HepG2 (cell line): ENCODE data around the gene FAAP100. TPM values are rescaled to one million over a fixed set of nuclear protein-coding genes. Genes with fewer than 3 reads are reported as not detected.

Experiments
- CEBPB ChIP-seq: IDR thresholded peaks from 2 replicates; pipeline ENCODE4 v1.6.1; 2011; ENCODE audit warnings: low read depth, low read length, improper control_type of control experiment, borderline replicate concordance
- HNRNPLL ChIP-seq: fragments of 200-400 bp; formaldehyde crosslinking; IDR thresholded peaks from 2 replicates; pipeline ENCODE4 v1.6.1; 2017; ENCODE audit warnings: mild to moderate bottlenecking, low read depth, low read length; ENCODE audit not compliant: poor library complexity, severe bottlenecking
- PAWR ChIP-seq: sonication (generic); formaldehyde crosslinking; IDR thresholded peaks from 2 replicates; pipeline ENCODE4 v1.4.0; 2020; ENCODE audit warnings: missing genetic modification reagents, mild to moderate bottlenecking, borderline replicate concordance
- ZNF101 ChIP-seq: sonication (generic); formaldehyde crosslinking; IDR thresholded peaks from 2 replicates; pipeline ENCODE4 v1.4.0; 2020; ENCODE audit warnings: mild to moderate bottlenecking, low read depth, missing genetic modification reagents, borderline replicate concordance
- ZNF563 ChIP-seq: sonication (generic); formaldehyde crosslinking; IDR thresholded peaks from 2 replicates; pipeline ENCODE4 v1.8.0; 2022; ENCODE audit warnings: mild to moderate bottlenecking, moderate library complexity, missing genetic modification reagents
- polyA plus RNA-seq, 8 experiments: library from polyadenylated mRNA; depleted of rRNA in 3 of 8; stranded (reverse) in 7 of 8; unstranded in 1 of 8; fragments of >200 nt; fragmentation: Illumina TruSeq in 4 of 8; extraction: Trizol in 4 of 8; gene quantifications; 2 replicates each; pipeline versions ENCODE4 v1.2.1 to v1.2.3, GENCODE V29; 2011 to 2016; ENCODE audit warnings: low read depth in 4 of 8, missing spikeins in 1 of 8, mixed read lengths in 1 of 8; ENCODE audit not compliant: insufficient read depth in 1 of 8
- total RNA-seq, 5 experiments: library from RNA; depleted of rRNA; stranded (reverse); fragments of >200 nt; fragmentation: Illumina TruSeq; extraction: Trizol; gene quantifications; 2 replicates each; pipeline ENCODE4 v1.2.3, GENCODE V29; 2016; ENCODE audit warnings: low read depth in 1 of 5
- TF ChIP-seq, protein P1 (sequence below): sonication (generic); formaldehyde crosslinking; IDR thresholded peaks from 2 replicates; pipeline ENCODE4 v1.4.0; 2020; ENCODE audit warnings: mild to moderate bottlenecking, missing genetic modification reagents
- TF ChIP-seq, protein P2 (sequence below): sonication (generic); formaldehyde crosslinking; IDR thresholded peaks from 2 replicates; pipeline ENCODE4 v1.4.0; 2020; ENCODE audit warnings: low read depth, mild to moderate bottlenecking, missing genetic modification reagents
- TF ChIP-seq, protein P3 (sequence below): sonication (generic); formaldehyde crosslinking; IDR thresholded peaks from 2 replicates; pipeline ENCODE4 v1.4.0; 2020; ENCODE audit warnings: missing genetic modification reagents
- TF ChIP-seq, protein P4 (sequence below): sonication (generic); formaldehyde crosslinking; IDR thresholded peaks from 2 replicates; pipeline ENCODE4 v1.5.0; 2020; ENCODE audit warnings: mild to moderate bottlenecking, missing genetic modification reagents, borderline replicate concordance
- TF ChIP-seq, protein P5 (sequence below): sonication (generic); formaldehyde crosslinking; IDR thresholded peaks from 2 replicates; pipeline ENCODE4 v1.4.0; 2020; ENCODE audit warnings: missing genetic modification reagents

Gene FAAP100
- total and polyA plus RNA-seq, 2 of the 13 experiments (the other 11 are each of a cell fraction or from before 2014, with no cell fraction given) = 7.6 to 20.8 TPM

DNA sequence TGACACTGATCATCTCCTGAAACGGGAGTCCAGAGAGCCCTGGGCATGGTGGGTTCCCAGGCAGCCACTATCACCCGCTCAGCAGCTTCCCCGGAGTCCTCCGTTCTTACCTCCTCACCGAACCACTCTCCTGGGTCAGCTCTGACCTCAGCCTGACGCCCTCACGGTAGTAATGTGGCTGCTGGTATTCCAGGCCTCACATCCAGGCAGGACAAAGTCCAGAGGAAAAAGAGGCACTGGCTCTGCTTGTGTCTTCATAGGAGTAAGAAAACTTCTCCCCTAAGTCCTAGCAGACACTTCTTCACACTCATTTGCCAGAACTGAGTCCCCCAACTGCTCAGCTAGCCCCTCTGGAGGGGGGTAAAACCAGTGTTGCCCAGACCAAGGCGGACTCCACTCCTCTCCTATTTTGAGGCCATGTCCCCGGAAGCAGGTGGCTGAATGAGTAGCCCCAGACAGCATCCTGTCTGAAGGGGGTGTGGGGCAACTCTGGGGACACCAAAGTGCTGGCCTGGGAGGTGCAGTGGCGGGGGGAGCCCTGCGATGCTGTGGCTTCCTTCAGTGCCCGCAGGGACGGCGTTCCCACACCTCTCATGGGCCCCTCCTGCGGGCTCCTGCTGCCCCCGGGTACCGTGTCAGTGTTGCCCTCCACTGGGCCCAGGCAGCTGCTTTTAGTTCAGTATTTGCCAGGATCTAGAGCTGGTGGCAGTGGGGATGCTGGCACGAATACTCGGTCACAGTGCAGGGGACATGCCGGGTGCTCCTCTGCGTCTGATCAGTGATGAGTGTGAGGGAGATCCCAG lies 18.6 kb downstream of the FAAP100 start (continued):
- TF ChIP-seq, protein P1, sequence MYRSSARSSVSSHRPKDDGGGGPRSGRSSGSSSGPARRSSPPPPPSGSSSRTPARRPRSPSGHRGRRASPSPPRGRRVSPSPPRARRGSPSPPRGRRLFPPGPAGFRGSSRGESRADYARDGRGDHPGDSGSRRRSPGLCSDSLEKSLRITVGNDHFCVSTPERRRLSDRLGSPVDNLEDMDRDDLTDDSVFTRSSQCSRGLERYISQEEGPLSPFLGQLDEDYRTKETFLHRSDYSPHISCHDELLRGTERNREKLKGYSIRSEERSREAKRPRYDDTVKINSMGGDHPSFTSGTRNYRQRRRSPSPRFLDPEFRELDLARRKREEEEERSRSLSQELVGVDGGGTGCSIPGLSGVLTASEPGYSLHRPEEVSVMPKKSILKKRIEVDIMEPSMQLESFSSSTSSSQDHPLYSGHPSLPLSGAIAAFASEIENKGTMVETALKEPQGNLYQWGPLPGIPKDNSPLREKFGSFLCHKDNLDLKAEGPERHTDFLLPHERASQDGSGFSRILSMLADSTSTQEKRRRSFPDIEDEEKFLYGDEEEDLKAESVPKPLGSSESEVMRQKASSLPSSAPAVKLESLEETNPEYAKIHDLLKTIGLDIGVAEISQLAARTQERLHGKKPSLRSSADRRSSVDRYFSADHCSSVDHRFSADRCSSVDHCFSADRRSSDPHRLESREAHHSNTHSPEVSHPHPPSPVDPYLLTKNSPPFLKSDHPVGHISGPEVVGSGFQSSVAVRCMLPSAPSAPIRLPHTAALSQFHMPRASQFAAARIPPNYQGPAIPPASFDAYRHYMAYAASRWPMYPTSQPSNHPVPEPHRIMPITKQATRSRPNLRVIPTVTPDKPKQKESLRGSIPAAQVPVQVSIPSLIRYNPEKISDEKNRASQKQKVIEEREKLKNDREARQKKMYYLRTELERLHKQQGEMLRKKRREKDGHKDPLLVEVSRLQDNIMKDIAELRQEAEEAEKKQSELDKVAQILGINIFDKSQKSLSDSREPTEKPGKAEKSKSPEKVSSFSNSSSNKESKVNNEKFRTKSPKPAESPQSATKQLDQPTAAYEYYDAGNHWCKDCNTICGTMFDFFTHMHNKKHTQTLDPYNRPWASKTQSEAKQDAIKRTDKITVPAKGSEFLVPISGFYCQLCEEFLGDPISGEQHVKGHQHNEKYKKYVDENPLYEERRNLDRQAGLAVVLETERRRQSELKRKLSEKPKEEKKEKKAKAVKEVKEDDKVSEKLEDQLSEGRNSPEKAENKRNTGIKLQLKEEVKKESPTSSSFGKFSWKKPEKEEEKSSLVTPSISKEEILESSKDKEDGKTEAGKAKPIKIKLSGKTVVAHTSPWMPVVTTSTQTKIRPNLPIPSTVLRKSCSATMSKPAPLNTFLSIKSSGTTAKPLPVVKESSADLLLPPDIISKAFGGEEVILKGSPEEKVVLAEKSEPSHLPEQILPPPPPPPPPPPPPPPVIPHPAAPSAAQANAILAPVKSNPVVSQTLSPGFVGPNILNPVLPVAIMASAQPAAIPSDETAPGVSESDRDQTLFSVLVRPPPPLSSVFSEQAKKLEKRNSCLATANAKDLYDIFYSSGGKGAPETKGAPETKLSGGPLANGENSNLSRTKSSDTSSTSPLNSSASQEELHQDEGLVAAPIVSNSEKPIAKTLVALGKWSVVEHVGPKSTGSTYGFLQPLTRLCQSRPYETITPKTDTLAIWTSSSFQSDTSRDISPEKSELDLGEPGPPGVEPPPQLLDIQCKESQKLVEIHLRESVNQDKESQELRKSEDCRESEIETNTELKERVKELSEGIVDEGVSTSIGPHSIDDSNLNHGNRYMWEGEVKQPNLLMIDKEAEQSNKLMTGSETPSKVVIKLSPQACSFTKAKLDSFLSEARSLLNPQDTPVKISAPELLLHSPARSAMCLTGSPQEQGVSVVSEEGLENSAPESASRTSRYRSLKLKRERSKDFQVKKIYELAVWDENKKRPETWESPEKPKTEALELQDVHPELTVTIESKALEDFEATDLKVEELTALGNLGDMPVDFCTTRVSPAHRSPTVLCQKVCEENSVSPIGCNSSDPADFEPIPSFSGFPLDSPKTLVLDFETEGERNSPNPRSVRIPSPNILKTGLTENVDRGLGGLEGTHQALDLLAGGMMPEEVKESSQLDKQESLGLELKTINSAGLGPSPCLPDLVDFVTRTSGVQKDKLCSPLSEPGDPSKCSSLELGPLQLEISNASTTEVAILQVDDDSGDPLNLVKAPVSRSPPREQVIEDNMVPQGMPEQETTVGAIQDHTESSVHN (CRISPR knock-in tag) = no peak
- TF ChIP-seq PAWR (CRISPR knock-in tag) (no peak), ZNF563 (0 out of 2 replicates have a peak, but pooled peaks have one; percentile 38), CEBPB (no peak), ZNF101 (CRISPR knock-in tag) (no peak), HNRNPLL (peak; percentile 13)
- TF ChIP-seq, protein P2, sequence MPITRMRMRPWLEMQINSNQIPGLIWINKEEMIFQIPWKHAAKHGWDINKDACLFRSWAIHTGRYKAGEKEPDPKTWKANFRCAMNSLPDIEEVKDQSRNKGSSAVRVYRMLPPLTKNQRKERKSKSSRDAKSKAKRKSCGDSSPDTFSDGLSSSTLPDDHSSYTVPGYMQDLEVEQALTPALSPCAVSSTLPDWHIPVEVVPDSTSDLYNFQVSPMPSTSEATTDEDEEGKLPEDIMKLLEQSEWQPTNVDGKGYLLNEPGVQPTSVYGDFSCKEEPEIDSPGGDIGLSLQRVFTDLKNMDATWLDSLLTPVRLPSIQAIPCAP = no peak
- TF ChIP-seq, protein P3, sequence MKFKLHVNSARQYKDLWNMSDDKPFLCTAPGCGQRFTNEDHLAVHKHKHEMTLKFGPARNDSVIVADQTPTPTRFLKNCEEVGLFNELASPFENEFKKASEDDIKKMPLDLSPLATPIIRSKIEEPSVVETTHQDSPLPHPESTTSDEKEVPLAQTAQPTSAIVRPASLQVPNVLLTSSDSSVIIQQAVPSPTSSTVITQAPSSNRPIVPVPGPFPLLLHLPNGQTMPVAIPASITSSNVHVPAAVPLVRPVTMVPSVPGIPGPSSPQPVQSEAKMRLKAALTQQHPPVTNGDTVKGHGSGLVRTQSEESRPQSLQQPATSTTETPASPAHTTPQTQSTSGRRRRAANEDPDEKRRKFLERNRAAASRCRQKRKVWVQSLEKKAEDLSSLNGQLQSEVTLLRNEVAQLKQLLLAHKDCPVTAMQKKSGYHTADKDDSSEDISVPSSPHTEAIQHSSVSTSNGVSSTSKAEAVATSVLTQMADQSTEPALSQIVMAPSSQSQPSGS (CRISPR knock-in tag) = no peak
- TF ChIP-seq, protein P4, sequence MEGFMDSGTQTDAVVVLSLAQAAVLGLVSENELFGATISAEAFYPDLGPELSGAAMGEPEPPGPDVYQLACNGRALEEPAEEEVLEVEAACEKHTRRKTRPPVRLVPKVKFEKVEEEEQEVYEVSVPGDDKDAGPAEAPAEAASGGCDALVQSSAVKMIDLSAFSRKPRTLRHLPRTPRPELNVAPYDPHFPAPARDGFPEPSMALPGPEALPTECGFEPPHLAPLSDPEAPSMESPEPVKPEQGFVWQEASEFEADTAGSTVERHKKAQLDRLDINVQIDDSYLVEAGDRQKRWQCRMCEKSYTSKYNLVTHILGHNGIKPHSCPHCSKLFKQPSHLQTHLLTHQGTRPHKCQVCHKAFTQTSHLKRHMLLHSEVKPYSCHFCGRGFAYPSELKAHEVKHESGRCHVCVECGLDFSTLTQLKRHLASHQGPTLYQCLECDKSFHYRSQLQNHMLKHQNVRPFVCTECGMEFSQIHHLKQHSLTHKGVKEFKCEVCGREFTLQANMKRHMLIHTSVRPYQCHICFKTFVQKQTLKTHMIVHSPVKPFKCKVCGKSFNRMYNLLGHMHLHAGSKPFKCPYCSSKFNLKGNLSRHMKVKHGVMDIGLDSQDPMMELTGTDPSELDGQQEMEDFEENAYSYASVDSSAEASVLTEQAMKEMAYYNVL (CRISPR knock-in tag) = 0 out of 2 replicates have a peak, but pooled peaks have one; percentile 21
- TF ChIP-seq, protein P5, sequence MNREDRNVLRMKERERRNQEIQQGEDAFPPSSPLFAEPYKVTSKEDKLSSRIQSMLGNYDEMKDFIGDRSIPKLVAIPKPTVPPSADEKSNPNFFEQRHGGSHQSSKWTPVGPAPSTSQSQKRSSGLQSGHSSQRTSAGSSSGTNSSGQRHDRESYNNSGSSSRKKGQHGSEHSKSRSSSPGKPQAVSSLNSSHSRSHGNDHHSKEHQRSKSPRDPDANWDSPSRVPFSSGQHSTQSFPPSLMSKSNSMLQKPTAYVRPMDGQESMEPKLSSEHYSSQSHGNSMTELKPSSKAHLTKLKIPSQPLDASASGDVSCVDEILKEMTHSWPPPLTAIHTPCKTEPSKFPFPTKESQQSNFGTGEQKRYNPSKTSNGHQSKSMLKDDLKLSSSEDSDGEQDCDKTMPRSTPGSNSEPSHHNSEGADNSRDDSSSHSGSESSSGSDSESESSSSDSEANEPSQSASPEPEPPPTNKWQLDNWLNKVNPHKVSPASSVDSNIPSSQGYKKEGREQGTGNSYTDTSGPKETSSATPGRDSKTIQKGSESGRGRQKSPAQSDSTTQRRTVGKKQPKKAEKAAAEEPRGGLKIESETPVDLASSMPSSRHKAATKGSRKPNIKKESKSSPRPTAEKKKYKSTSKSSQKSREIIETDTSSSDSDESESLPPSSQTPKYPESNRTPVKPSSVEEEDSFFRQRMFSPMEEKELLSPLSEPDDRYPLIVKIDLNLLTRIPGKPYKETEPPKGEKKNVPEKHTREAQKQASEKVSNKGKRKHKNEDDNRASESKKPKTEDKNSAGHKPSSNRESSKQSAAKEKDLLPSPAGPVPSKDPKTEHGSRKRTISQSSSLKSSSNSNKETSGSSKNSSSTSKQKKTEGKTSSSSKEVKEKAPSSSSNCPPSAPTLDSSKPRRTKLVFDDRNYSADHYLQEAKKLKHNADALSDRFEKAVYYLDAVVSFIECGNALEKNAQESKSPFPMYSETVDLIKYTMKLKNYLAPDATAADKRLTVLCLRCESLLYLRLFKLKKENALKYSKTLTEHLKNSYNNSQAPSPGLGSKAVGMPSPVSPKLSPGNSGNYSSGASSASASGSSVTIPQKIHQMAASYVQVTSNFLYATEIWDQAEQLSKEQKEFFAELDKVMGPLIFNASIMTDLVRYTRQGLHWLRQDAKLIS (CRISPR knock-in tag) = no peak
